WERI-Rb-1 (cell line): ENCODE measurements around the gene GASK1A.

ENCODE experiments used
- DNase-seq: peaks from one replicate; pipeline ENCODE4 v3.0.0-alpha.2; 2020
- H3K27ac ChIP-seq: fragments of 250-450 bp; sonication (Bioruptor Pico); 2 replicates; pipeline ENCODE4 v1.5.1; 2020; ENCODE audit warnings: mild to moderate bottlenecking, moderate library complexity
- H3K27me3 ChIP-seq: fragments of 250-450 bp; sonication (Bioruptor Pico); 2 replicates; pipeline ENCODE4 v1.5.1; 2021; ENCODE audit warnings: mild to moderate bottlenecking, low read depth, moderate library complexity; ENCODE audit not compliant: insufficient read depth, severe bottlenecking
- H3K36me3 ChIP-seq: fragments of 250-450 bp; sonication (Bioruptor Pico); 2 replicates; pipeline ENCODE4 v1.5.1; 2020; ENCODE audit warnings: mild to moderate bottlenecking, moderate library complexity
- H3K4me3 ChIP-seq: 2 replicates; pipeline ENCODE4 v1.5.1; 2011; ENCODE audit warnings: low read depth, mild to moderate bottlenecking, control low read depth, low read length
- H3K9me3 ChIP-seq: fragments of 250-450 bp; sonication (Bioruptor Pico); 2 replicates; pipeline ENCODE4 v1.5.1; 2021; ENCODE audit warnings: mild to moderate bottlenecking, moderate library complexity; ENCODE audit not compliant: severe bottlenecking
- CTCF ChIP-seq: IDR thresholded peaks from 2 replicates; pipeline ENCODE4 v1.5.1; 2011; ENCODE audit warnings: low read depth, mild to moderate bottlenecking, control low read depth, inconsistent platforms, low read length

The GASK1A gene

GRCh38 chr3:43076857-43077256, 97.7 kb downstream of the GASK1A start:
- peaks cover 20% of the 10 kb centered on the region for H3K36me3 ChIP-seq
- TF ChIP-seq CTCF, result no peak
- H3K27ac ChIP-seq, result no peak overlapping the region
- no peak overlapping the region for H3K4me3 ChIP-seq
- H3K27me3 ChIP-seq, result no peaks in the 10 kb centered on the region
- no peaks in the 10 kb centered on the region for H3K9me3 ChIP-seq
- DNase-seq, result no peak

GRCh38 chr3:43077261-43077660, 98.2 kb downstream of the GASK1A start:
- Histone ChIP-seq H3K27me3 (no peaks in the 10 kb centered on the region), H3K4me3 (no peak overlapping the region), H3K9me3 (no peaks in the 10 kb centered on the region), H3K27ac (no peak overlapping the region), H3K36me3 (peaks cover 20% of the 10 kb centered on the region)
- no peak for TF ChIP-seq CTCF
- DNase-seq, result no peak

- no peak for TF ChIP-seq CTCF
- no peak overlapping the region for H3K4me3 ChIP-seq
- H3K27ac ChIP-seq, result no peak overlapping the region
- DNase-seq, result no peak
- no peaks in the 10 kb centered on the region for H3K27me3 ChIP-seq
- peaks cover 24% of the 10 kb centered on the region for H3K36me3 ChIP-seq
- H3K9me3 ChIP-seq, result no peaks in the 10 kb centered on the region
Observed at GRCh38 chr3:43077707-43078106, 98.6 kb downstream of the GASK1A start.

- no peak for DNase-seq
- no peak overlapping the region for H3K27ac ChIP-seq
- no peaks in the 10 kb centered on the region for H3K9me3 ChIP-seq
- no peak for TF ChIP-seq CTCF
- H3K4me3 ChIP-seq, result no peak overlapping the region
- peaks cover 24% of the 10 kb centered on the region for H3K36me3 ChIP-seq
- H3K27me3 ChIP-seq, result no peaks in the 10 kb centered on the region
Observed at GRCh38 chr3:43079536-43080332, 100.6 kb downstream of the GASK1A start.

GRCh38 chr3:43080726-43081568, 101.8 kb downstream of the GASK1A start:
- TF ChIP-seq CTCF, result no peak
- Histone ChIP-seq H3K9me3 (no peaks in the 10 kb centered on the region), H3K27me3 (no peaks in the 10 kb centered on the region), H3K27ac (no peak overlapping the region), H3K4me3 (no peak overlapping the region), H3K36me3 (peaks cover 24% of the 10 kb centered on the region)
- no peak for DNase-seq
